GM10847 (cell line): Measurements from ENCODE around the gene F2RL1.

Experiments used
- POLR2A ChIP-seq: IDR thresholded peaks from 2 replicates; pipeline ENCODE4 v1.6.1; 2011; ENCODE audit not compliant: insufficient read length; ENCODE audit errors: extremely low read depth

The F2RL1 gene

DNA sequence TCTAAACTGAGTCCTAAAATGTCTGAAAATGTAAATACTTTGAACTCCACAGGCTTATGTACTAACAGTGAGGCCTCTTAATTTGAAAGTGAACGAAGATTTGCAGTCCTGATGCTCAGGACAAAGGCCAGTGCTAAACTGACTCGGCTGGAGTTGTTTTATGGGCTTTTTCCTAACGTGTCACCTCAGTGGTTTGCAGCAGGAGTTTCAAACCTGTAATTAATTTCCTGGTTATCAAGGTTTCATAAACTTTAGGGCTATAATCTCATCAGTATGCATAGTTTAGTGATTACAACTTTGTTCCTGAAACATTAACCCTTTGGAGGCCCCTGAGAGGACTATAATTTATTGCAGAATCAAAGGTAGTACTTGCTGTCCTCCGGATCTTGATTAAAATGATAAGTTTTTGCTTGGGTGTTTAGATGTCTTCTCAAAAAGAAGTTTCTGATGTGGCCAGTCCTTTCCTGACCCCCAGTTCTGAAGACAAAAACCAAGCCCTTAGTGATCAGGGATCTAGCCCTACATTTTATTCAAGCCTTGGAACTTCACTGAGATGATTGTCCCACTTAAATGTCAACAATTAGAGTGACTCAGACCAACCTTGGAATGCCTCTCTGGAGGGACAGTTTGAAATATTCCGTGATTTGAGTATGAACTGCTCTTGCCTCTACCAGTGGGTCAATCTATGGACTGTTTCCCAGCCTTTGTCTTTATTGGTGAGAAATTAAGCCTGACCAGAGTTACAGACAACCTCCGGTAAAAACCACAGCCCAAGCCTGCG is 19.8 kb downstream of the F2RL1 start:
- TF ChIP-seq POLR2A = no peak

- TF ChIP-seq POLR2A = no peak
Observed at GRCh38 chr5:76841361-76841760, 22.5 kb downstream of the F2RL1 start.

DNA sequence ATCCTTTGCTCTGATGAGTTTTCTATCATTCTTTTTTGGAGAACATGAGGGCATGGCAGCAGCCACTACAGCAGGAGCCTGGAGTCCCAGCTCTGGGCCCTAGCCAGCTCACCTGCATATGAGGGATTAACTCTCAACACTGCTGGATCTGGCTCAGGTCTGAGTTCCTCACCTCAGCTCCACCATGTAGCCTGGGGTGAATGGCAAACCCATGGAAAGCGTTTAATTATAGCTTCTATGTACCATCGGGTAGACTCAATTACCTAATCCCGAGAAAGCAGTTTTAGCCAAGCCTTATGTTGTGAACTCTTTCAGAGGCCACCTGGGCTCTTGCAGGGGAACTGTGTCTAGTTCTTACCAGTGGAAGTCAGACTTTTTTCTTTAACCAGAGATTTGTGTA is 27.1 kb downstream of the F2RL1 start:
- TF ChIP-seq POLR2A = no peak

DNA sequence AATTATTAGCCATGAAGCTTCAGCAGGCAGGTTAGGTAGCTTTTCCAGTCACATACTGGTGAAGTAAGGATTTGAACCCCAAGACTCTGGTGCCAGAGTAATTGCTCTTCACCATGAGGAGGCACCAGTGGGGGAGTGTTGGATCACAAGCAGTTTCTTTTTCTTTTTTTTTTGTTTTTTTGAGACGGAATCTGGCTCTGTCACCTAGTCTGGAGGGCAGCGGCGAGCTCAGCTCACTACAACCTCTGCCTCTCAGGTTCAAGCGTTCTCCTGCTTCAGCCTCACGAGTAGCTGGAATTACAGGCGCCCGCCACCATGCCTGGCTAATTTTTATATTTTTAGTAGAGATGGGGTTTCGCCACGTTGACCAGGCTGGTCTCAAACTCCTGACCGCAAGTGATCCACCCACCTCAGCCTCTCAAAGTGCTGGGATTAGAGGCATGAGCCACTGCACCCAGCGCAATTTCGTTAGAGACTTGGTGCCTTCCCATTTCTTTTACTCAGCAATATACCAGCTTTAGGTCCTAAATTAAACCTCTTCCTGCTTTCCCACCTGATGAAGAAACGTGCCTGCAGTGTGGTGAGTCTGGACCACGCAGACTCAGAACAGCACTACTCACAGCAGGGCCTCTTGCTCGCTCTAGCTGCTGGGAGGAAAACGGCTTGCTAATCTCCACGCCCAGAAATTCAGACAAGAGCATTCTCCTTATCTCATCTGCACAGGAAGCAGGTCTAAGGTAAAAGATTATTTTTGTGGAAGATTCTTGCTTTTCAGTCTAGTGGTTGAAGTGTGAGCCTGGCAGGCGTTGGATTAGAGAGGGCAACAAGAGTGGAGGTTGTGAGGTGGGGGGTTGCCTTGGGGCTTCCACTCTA is 30.8 kb downstream of the F2RL1 start, which contains the start of gene S100Z:
Gene S100Z, plus strand, starts transcription at position 596 of the 873 bp plus-strand sequence. CDS start 25,346 bp downstream, outside the sequence.
- TF ChIP-seq POLR2A = no peak

DNA sequence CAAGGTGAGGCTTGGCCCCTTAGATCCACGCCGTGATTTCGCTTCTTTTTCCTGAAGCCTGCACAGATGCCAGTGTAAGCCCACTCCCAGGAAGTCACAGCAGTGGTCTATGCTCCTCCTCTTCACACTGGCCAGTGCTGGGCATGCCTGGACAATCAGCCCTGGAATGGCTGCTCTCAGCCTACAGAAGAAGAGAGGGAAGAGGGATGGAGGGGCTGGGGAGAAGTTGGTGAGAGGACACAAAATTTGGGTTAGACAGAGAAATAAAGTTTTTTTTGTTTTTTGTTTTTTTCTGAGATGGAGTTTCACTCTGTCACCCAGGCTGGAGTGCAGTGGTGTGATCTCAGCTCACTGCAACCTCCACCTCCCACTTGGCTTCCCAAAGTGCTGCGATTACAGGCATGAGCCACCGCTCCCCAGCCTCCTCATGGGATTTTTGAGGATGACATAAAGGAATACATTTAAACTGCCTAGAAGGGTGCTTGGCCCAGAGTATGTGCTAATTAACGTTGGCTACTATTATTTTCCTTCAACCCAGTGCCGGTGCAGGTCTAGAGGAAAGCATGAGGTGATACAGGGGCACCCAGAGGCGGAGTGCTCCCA is 31.8 kb downstream of the F2RL1 start:
- no peak for TF ChIP-seq POLR2A

DNA sequence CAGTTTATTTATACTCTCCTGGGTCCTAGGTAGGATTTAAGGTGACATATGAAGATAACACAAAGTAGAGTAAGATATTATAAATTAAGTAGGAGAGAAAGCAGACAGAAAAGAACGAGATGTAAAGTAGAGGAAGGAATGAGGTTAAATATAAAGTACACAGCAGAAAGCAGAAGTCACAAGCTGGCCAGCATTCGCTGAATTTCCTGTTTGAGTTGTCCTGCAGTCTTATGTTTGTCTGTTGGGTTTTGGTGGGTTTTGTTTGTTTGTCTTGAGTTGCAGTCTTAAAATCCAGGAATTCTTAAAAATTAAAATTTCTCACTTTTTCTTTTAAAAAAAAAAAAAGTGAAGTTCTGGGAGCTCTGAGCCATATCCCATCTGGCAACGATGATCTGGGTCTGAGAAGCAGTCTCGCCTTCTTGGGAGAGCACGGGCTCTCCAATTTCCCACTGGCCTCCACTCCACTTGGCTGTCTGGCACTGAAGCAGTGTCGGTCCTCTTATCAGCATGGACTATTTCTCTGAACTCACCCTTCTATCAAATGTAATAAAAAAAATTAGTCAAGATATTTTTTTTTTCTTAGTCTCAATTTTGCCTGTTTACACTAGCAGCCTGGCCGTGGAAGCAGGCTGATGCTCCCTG is 33.0 kb downstream of the F2RL1 start:
- TF ChIP-seq POLR2A = no peak

GRCh38 chr5:76852772-76853171 is 33.9 kb downstream of the F2RL1 start:
- no peak for TF ChIP-seq POLR2A

DNA sequence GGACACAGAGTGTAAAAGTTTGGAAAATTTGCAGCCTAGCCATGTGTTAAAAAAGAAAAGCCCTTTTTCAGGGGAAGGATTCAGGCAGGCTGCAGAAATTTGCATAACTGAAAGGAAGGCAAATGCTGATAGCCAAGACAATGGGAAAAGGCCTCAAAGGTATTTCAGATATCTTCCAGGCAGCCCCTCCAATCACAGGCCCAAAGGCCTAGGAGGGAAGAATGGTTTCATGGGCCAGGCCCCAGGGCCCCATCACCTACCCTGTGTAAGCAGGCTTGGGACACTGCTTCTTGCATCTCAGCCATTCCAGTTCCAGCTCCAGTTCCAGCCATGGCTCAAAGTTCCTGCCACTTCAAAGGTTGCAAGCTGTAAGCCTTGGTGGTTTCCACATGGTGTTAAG is 35.8 kb downstream of the F2RL1 start:
- no peak for TF ChIP-seq POLR2A

GRCh38 chr5:76855961-76856360 is 37.1 kb downstream of the F2RL1 start:
- TF ChIP-seq POLR2A = no peak

DNA sequence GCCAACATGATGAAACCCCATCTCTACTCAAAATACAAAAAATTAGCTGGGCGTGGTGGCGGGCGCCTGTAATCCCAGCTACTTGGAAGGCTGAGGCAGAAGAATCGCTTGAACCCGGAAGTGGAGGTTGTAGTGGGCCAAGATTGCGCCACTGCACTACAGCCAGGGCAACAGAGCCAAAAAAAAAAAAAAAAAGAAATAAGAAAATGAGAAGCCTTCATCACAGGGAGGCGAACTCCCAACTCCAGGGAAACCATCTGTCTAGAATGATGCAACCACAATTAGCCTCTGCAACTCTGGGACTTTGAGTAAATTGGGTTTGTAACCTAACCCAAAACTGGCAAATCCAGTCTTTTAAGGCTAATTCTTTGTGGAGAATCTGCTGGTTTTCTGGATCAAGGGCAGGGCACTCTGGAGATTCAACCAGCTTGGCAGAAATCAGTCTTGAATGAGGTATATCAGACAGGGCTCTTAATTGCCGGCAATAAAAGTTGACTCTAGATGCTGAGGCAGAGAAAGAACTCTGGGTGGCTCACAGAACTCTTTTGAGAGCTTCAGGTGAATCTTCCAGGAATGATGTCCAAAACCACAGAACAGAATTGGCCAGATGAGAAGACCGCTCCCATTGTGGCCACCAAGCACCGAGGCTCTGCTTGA is 40.9 kb downstream of the F2RL1 start:
- TF ChIP-seq POLR2A = no peak

- no peak for TF ChIP-seq POLR2A
Observed at GRCh38 chr5:76861612-76862011, 42.8 kb downstream of the F2RL1 start.

DNA sequence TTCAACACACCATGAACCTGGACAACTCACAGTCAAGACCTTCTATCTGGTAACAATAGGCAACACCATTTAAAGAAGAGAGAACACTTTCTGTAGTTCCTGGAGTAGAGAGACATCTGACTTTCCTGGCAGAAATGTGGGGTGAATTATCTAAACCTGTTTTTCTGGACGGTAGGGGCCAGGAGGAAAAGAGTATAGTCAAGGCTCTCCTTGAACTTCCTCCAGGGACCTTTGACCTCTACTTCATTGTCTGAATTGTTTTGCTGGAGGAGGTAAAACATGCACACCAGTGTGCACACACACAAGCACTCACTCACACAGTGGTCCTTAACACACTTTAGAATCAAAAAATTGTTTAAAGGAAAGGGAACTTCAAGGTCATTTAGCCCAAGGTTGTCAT is 44.2 kb downstream of the F2RL1 start:
- TF ChIP-seq POLR2A = no peak

DNA sequence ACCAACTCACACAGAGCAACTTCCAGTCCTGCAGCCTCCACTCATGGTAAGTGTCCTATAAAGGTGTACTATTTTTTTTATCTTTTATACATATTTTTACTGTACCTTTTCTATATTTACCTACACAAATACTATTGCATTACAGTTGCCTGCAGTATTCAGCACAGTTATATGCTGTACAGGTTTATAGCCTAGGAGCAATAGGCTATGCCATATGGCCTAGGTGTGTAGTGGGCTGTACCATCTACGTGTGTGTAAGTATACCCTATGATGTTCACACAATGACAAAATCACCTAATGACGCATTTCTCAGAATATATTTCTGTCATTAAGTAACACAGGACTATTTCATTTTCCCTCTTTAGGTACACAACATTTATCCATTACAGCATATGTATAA is 47.7 kb downstream of the F2RL1 start:
- no peak for TF ChIP-seq POLR2A

DNA sequence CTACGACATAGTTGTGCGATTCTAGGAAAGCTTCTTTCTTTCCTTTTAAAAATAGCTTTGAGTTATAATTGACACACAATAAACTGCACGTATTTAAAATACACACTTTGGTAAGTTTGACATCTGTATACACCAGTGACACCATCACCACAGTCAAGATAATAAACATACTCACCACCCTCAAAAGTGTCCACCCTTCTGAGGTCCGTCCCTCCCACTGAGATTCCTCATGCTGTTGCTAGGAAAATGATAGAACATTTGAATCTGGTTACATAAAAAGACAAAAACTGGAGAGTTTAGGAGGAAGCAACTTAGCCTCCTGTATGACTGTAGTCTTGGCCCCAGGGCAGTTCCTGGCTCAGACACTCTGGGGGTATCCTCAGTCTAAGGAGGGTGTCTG is 48.2 kb downstream of the F2RL1 start:
- no peak for TF ChIP-seq POLR2A
